Mesendoderm (in vitro differentiated cells): ENCODE data around the gene PLD3.

ENCODE experiments used
- DNase-seq: peaks from one replicate; pipeline ENCODE4 v3.0.0; 2013
- H2AK5ac ChIP-seq: 2 replicates; pipeline ENCODE4 v1.6.1; 2013; ENCODE audit warnings: low read length, inconsistent platforms
- H2BK120ac ChIP-seq: 2 replicates; pipeline ENCODE4 v1.6.1; 2013; ENCODE audit warnings: low read depth, mild to moderate bottlenecking, low read length, moderate library complexity, mixed read lengths
- H2BK15ac ChIP-seq: replicated peaks from 2 replicates; pipeline ENCODE4 v1.6.1; 2013; ENCODE audit warnings: low read depth, mild to moderate bottlenecking, moderate library complexity
- H2BK5ac ChIP-seq: 2 replicates; pipeline ENCODE4 v1.6.1; 2013; ENCODE audit warnings: low read length, inconsistent platforms
- H3K18ac ChIP-seq: 2 replicates; pipeline ENCODE4 v1.6.1; 2013; ENCODE audit warnings: mild to moderate bottlenecking, low read length, mixed read lengths
- H3K23ac ChIP-seq: one replicate; pipeline ENCODE4 v1.6.1; 2013; ENCODE audit warnings: low read length
- H3K27ac ChIP-seq: 2 replicates; pipeline ENCODE4 v1.5.1; 2013; ENCODE audit warnings: low read depth, mild to moderate bottlenecking, inconsistent platforms, low read length, moderate library complexity
- H3K27me3 ChIP-seq: 2 replicates; pipeline ENCODE4 v1.6.1; 2013; ENCODE audit warnings: low read length, control low read depth, mild to moderate bottlenecking, inconsistent platforms; ENCODE audit not compliant: insufficient read depth, poor library complexity
- H3K36me3 ChIP-seq: 2 replicates; pipeline ENCODE4 v1.6.1; 2013; ENCODE audit warnings: low read length, inconsistent platforms; ENCODE audit not compliant: control insufficient read depth, insufficient read depth
- H3K4ac ChIP-seq: one replicate; pipeline ENCODE4 v1.6.1; 2013; ENCODE audit warnings: low read depth, mild to moderate bottlenecking, low read length, moderate library complexity
- H3K4me1 ChIP-seq: 2 replicates; pipeline ENCODE4 v1.6.1; 2013; ENCODE audit warnings: low read depth, low read length, inconsistent platforms; ENCODE audit not compliant: control insufficient read depth
- H3K4me2 ChIP-seq: 2 replicates; pipeline ENCODE4 v1.6.1; 2013; ENCODE audit warnings: low read length
- H3K4me3 ChIP-seq: 2 replicates; pipeline ENCODE4 v1.5.1; 2013; ENCODE audit warnings: mild to moderate bottlenecking, low read length
- H3K56ac ChIP-seq: one replicate; pipeline ENCODE4 v1.6.1; 2013; ENCODE audit warnings: low read length
- H3K79me1 ChIP-seq: 2 replicates; pipeline ENCODE4 v1.6.1; 2013; ENCODE audit warnings: low read length, inconsistent platforms
- H3K79me2 ChIP-seq: 2 replicates; pipeline ENCODE4 v1.6.1; 2013; ENCODE audit warnings: mild to moderate bottlenecking, low read length; ENCODE audit not compliant: control insufficient read depth, insufficient read depth
- H3K9ac ChIP-seq: 2 replicates; pipeline ENCODE4 v1.6.1; 2013; ENCODE audit warnings: low read length, inconsistent platforms
- H4K5ac ChIP-seq: one replicate; pipeline ENCODE4 v1.6.1; 2013; ENCODE audit warnings: low read length
- H4K8ac ChIP-seq: one replicate; pipeline ENCODE4 v1.6.1; 2013; ENCODE audit warnings: low read depth, mild to moderate bottlenecking, control low read depth, low read length, moderate library complexity
- WGBS: extraction: QIAGEN DNeasy Blood & Tissue Kit; methylation state at CpG from one replicate; pipeline ENCODE4 v1.1.7; 2013; ENCODE audit warnings: low lambda C conversion rate, missing lambda C conversion rate; ENCODE audit not compliant: insufficient coverage; ENCODE audit errors: extremely low coverage; 5-methylcytosine and 5-hydroxymethylcytosine counted together

PLD3 gene

GRCh38 chr19:40374084-40374483, 25.6 kb downstream of the PLD3 start:
- H3K36me3 ChIP-seq: peaks cover 8% of the 10 kb centered on the region
- no peak overlapping the region for H3K18ac ChIP-seq
- no peaks in the 10 kb centered on the region for H3K79me1 ChIP-seq
- H2AK5ac ChIP-seq: no peak overlapping the region
- H3K4me2 ChIP-seq: no peak overlapping the region
- H2BK15ac ChIP-seq: no peak overlapping the region
- H3K27ac ChIP-seq: no peak overlapping the region
- H3K4me1 ChIP-seq: no peaks in the 10 kb centered on the region
- no peak overlapping the region for H3K4ac ChIP-seq
- H3K9ac ChIP-seq: no peak overlapping the region
- H3K23ac ChIP-seq: no peak overlapping the region
- no peak overlapping the region for H4K5ac ChIP-seq
- no peak overlapping the region for H3K4me3 ChIP-seq
- H3K56ac ChIP-seq: no peak overlapping the region
- DNase-seq: no peak
- H4K8ac ChIP-seq: no peak overlapping the region
- no peak overlapping the region for H2BK5ac ChIP-seq
- no CpG with 5 or more reads among the region's 7 CpGs for WGBS
- H3K27me3 ChIP-seq: no peaks in the 10 kb centered on the region
- H2BK120ac ChIP-seq: no peak overlapping the region
- H3K79me2 ChIP-seq: no peaks in the 10 kb centered on the region

GRCh38 chr19:40376286-40376862, 27.9 kb downstream of the PLD3 start:
- no CpG with 5 or more reads among the region's 17 CpGs for WGBS
- Histone ChIP-seq H3K27me3 (no peaks in the 10 kb centered on the region), H3K18ac (no peak overlapping the region), H2BK5ac (no peak overlapping the region), H3K9ac (no peak overlapping the region), H3K4ac (no peak overlapping the region), H2AK5ac (no peak overlapping the region), H3K79me2 (no peaks in the 10 kb centered on the region), H3K4me3 (no peak overlapping the region), H4K5ac (no peak overlapping the region), H3K36me3 (peaks cover 6% of the 10 kb centered on the region), H4K8ac (no peak overlapping the region), H3K56ac (no peak overlapping the region), H3K4me2 (no peak overlapping the region), H3K4me1 (no peaks in the 10 kb centered on the region), H3K27ac (no peak overlapping the region), H2BK120ac (no peak overlapping the region), H3K23ac (no peak overlapping the region), H2BK15ac (no peak overlapping the region), H3K79me1 (no peaks in the 10 kb centered on the region)
- no peak for DNase-seq

GRCh38 chr19:40377876-40378385, 29.4 kb downstream of the PLD3 start:
- no peak overlapping the region for H3K23ac ChIP-seq
- H3K56ac ChIP-seq: no peak overlapping the region
- no peak overlapping the region for H2BK15ac ChIP-seq
- WGBS: no CpG with 5 or more reads among the region's 25 CpGs
- no peak overlapping the region for H3K4me3 ChIP-seq
- H3K79me1 ChIP-seq: no peaks in the 10 kb centered on the region
- H2BK120ac ChIP-seq: no peak overlapping the region
- H3K79me2 ChIP-seq: no peaks in the 10 kb centered on the region
- no peak overlapping the region for H3K27ac ChIP-seq
- H3K4ac ChIP-seq: no peak overlapping the region
- H3K27me3 ChIP-seq: no peaks in the 10 kb centered on the region
- no peak overlapping the region for H2BK5ac ChIP-seq
- H3K18ac ChIP-seq: no peak overlapping the region
- no peak overlapping the region for H3K9ac ChIP-seq
- no peak overlapping the region for H3K4me2 ChIP-seq
- H3K4me1 ChIP-seq: no peaks in the 10 kb centered on the region
- H4K5ac ChIP-seq: no peak overlapping the region
- no peak overlapping the region for H4K8ac ChIP-seq
- no peak overlapping the region for H2AK5ac ChIP-seq
- H3K36me3 ChIP-seq: peaks cover 6% of the 10 kb centered on the region
- DNase-seq: no peak

GRCh38 chr19:40378509-40378908, 30.0 kb downstream of the PLD3 start:
- H3K79me2 ChIP-seq: no peaks in the 10 kb centered on the region
- no peaks in the 10 kb centered on the region for H3K27me3 ChIP-seq
- WGBS: no CpG with 5 or more reads among the region's 2 CpGs
- no peaks in the 10 kb centered on the region for H3K79me1 ChIP-seq
- no peak overlapping the region for H4K5ac ChIP-seq
- no peak overlapping the region for H2BK15ac ChIP-seq
- H3K56ac ChIP-seq: no peak overlapping the region
- no peak overlapping the region for H3K27ac ChIP-seq
- no peak overlapping the region for H3K4me3 ChIP-seq
- no peak overlapping the region for H2AK5ac ChIP-seq
- peaks cover 6% of the 10 kb centered on the region for H3K36me3 ChIP-seq
- no peak overlapping the region for H3K18ac ChIP-seq
- H4K8ac ChIP-seq: no peak overlapping the region
- H3K9ac ChIP-seq: no peak overlapping the region
- H3K4me1 ChIP-seq: no peaks in the 10 kb centered on the region
- no peak overlapping the region for H3K23ac ChIP-seq
- H3K4ac ChIP-seq: no peak overlapping the region
- H2BK120ac ChIP-seq: no peak overlapping the region
- no peak overlapping the region for H2BK5ac ChIP-seq
- no peak for DNase-seq
- H3K4me2 ChIP-seq: no peak overlapping the region

GRCh38 chr19:40379446-40380198, 31.1 kb downstream of the PLD3 start:
- Histone ChIP-seq H2BK5ac (no peak overlapping the region), H3K18ac (no peak overlapping the region), H3K4me3 (no peak overlapping the region), H2BK120ac (no peak overlapping the region), H4K5ac (no peak overlapping the region), H3K79me2 (no peaks in the 10 kb centered on the region), H3K27ac (no peak overlapping the region), H3K4me1 (no peaks in the 10 kb centered on the region), H3K79me1 (no peaks in the 10 kb centered on the region), H3K9ac (no peak overlapping the region), H3K56ac (no peak overlapping the region), H3K36me3 (peaks cover 6% of the 10 kb centered on the region), H2AK5ac (no peak overlapping the region), H2BK15ac (no peak overlapping the region), H3K4me2 (no peak overlapping the region), H4K8ac (no peak overlapping the region), H3K23ac (no peak overlapping the region), H3K27me3 (no peaks in the 10 kb centered on the region), H3K4ac (no peak overlapping the region)
- DNase-seq: no peak
- no CpG with 5 or more reads among the region's 11 CpGs for WGBS
